Renal cortical epithelial cell (primary cell): Measurements from ENCODE around the gene KHNYN. TPM values are rescaled to one million over a fixed set of nuclear protein-coding genes. Genes with fewer than 3 reads are reported as not detected.
"Not testable (repeated sequence)": the region's sequence is repeated elsewhere in the genome, so short reads cannot be mapped to it uniquely, and the experiment has no call there.

Source experiments
- DNase-seq: peaks from one replicate; pipeline ENCODE4 v3.0.0-alpha.2; 2011; ENCODE audit warnings: low read depth
- total RNA-seq: library from RNA; depleted of rRNA; stranded (reverse); fragments of >200 nt; gene quantifications from 2 replicates; pipeline ENCODE4 v1.2.3, GENCODE V29; 2014

Gene KHNYN
- total RNA-seq, 1 donor from 2014 or later, result 48.5 TPM

DNA sequence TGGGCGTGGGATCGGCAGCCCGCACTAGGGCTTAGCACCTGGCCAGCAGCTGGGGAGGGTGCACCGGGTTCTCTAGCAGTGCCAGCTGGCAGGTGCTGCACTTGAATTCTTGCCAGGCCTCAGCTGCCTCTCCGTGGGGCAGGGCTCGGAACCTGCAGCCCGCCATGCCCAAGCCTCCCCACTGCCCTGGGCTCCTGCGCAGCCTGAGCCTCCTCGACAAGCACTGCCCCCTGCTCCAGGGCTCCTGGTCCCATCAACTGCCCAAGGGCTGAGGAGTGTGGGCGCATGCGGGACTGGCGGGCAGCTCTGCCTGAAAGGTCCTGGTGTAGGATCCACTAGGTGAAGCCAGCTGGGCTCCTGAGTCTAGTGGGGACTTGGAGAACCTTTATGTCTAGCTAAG, 43.5 kb downstream of the KHNYN start:
- DNase-seq, result no peak

DNA sequence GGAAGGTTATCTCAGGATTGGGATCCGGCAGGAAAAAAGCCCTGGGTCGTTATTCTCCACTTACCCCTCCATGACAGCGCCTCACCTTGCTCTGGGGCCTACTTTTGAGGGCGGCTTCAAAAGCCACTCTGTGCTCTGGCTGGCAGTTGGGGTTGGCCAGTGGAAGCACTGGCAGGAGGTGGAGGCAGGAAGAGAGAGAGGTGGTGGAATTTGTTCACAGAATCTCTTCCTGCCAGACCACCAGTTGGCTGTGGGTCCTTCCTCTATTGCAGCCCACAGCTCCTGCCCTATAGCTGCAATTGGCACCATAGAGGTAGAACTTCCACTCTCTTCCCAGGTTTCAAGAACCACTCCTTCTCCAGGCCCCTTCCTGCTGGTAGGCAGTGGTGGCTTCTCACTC, 45.5 kb downstream of the KHNYN start:
- no peak for DNase-seq

- not testable (repeated sequence) for DNase-seq
Observed at GRCh38 chr14:24479999-24480398, 50.2 kb downstream of the KHNYN start.

DNA sequence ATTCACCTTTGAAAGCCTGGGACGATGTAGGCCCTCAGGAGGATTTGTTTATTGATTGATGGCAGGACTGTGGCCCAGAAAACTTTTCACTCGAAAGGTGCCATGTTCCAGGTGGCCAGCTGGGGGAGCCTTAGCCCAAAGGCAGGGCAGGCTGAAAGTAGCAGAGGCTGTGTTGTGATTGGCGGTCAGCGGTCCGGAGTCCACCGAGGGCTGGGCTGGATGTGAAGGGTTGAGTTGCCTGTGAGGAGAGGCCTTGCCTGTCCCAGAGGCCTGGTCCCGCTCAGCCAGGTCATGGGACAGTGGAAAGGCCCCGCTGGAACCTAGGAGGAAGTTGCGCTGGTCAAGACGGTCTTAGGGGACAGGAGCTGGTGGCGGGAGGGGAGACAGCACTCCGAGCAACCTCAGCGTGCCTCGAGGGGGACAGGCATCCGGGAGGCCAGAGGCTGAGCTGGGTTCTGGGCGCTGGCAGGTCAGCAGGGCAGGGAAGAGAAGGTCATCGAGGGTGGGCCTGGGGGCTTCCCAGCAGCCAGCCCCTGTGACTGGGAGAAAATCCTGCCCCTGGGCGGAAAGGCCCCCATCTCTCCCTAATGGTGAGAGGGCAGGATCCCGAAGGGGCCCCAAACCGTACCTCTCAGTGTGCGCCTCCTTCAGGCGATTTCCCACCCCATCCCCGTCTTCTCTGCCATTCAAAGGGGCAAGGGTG, 52.0 kb downstream of the KHNYN start:
- DNase-seq, result peak; percentile 6

DNA sequence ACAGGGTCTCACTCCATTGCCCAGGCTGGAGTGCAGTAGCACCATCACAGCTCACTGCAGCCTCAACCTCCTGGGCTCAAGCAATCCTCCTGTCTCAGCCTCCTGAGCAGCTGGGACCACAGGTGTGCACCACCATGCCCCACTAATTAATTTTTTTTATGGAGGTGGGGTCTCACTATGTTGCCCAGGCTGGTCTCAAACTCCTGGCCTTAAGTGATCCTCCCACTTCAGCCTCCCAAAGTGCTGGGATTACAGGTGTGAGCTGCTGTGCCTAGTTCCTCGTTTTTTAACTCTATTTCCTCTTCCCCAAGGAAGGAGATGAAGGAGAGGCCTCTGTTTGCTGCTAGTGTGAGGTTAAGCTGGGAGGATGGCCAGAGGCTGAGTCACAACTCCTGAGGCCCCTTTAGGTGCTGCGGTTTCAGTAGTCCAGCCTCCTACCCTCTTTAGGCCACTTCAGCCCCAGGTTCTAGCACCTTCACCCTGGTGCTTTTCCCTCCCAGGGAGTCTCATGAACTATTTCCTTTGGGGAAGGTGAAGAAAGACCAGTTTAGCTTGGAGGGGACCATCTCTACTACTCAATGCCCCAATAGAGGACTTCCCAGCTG, 53.0 kb downstream of the KHNYN start:
- DNase-seq, result peak; percentile 2

DNA sequence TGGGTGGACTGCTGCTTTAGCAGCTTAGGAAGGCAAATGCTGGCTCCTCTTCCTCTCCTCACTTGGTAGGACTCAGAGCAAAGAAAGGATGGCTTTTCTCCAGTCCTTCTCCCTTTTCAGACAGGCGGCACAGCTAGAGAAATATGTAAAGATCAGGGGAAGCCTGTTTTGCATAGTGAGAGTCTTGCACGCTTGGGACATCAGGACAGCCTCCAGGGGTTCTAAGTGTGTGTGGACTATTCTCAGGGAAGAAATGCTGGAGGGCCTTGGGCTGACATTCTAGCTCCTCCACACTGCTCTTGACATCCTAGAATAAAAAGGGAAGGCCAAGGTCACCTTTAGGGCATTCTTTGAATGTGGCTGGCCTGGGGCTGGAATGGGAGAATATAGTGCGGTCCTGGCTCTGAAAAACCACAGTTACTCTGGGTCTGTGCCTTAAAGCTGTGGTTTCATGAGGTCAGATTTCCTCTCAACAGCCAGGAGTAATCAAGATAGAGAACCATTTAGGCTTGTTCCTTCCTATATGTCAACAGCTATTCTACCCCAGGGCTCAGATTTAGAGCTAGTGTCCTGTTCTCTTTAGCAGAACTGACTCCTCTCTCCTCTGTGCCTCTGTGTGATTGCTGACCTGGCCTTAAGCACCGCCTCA, 54.0 kb downstream of the KHNYN start:
- no peak for DNase-seq

Other genes starting within 250 kb of the KHNYN start
- gene IPO4, start 241.1 kb upstream of the KHNYN start, total RNA-seq, result 47.4 and 76.0 TPM in 2 replicates
- gene TM9SF1, start 234.5 kb upstream of the KHNYN start, total RNA-seq, result 75.4 and 153 TPM in 2 replicates
- 0.05 TPM in 1 of 2 replicates, not detected in the other for gene TSSK4, start 224.3 kb upstream of the KHNYN start, total RNA-seq
- 38.4 and 65.1 TPM in 2 replicates for gene CHMP4A, start 216.5 kb upstream of the KHNYN start, total RNA-seq
- 10.0 and 10.2 TPM in 2 replicates for gene MDP1, start 213.9 kb upstream of the KHNYN start, total RNA-seq
- 146 and 185 TPM in 2 replicates for gene NEDD8, start 197.6 kb upstream of the KHNYN start, total RNA-seq
- 96.7 and 106 TPM in 2 replicates for gene GMPR2, start 197.0 kb upstream of the KHNYN start, total RNA-seq
- 46.8 and 75.5 TPM in 2 replicates for gene TINF2, start 187.3 kb upstream of the KHNYN start, total RNA-seq
- gene TGM1, start 166.8 kb upstream of the KHNYN start, total RNA-seq, result 0.45 and 1.6 TPM in 2 replicates
- gene RABGGTA, start 158.4 kb upstream of the KHNYN start, total RNA-seq, result 25.2 and 29.7 TPM in 2 replicates
- 18.3 and 29.9 TPM in 2 replicates for gene DHRS1, start 130.2 kb upstream of the KHNYN start, total RNA-seq
- 23.2 and 32.3 TPM in 2 replicates for gene NOP9, start 130.1 kb upstream of the KHNYN start, total RNA-seq
- gene CIDEB, start 122.0 kb upstream of the KHNYN start, total RNA-seq, result 0.87 and 2.8 TPM in 2 replicates
- 1.9 and 3.6 TPM in 2 replicates for gene LTB4R2, start 119.8 kb upstream of the KHNYN start, total RNA-seq
- 0.17 and 1.3 TPM in 2 replicates for gene LTB4R, start 118.5 kb upstream of the KHNYN start, total RNA-seq
- 0.40 and 2.6 TPM in 2 replicates for gene ADCY4, start 94.9 kb upstream of the KHNYN start, total RNA-seq
- gene RIPK3, start 90.0 kb upstream of the KHNYN start, total RNA-seq, result 1.8 and 9.7 TPM in 2 replicates
- 5.6 and 6.7 TPM in 2 replicates for gene NFATC4, start 61.8 kb upstream of the KHNYN start, total RNA-seq
- 2.4 and 4.3 TPM in 2 replicates for gene NYNRIN, start 31.0 kb upstream of the KHNYN start, total RNA-seq
- 0.52 and 1.2 TPM in 2 replicates for gene CBLN3, start 286 bp upstream of the KHNYN start, total RNA-seq
- gene SDR39U1, start 12.8 kb downstream of the KHNYN start, total RNA-seq, result 6.4 and 10.4 TPM in 2 replicates
- gene CMA1, start 78.3 kb downstream of the KHNYN start, total RNA-seq, result not detected in 2 replicates
- gene CTSG, start 146.3 kb downstream of the KHNYN start, total RNA-seq, result not detected in 2 replicates
- not detected in 2 replicates for gene GZMH, start 179.7 kb downstream of the KHNYN start, total RNA-seq
- gene GZMB, start 204.2 kb downstream of the KHNYN start, total RNA-seq, result not detected in 2 replicates